H9 (cell line): ENCODE measurements around the gene UPK3A. TPM values are rescaled to one million over a fixed set of nuclear protein-coding genes. Genes with fewer than 3 reads are reported as not detected.

Source experiments
- DNase-seq: peaks from one replicate; pipeline ENCODE4 v3.0.0-alpha.2; 2017
- H2AFZ ChIP-seq: one replicate; pipeline ENCODE4 v1.6.1; 2013; ENCODE audit warnings: mild to moderate bottlenecking, low read length, control low read depth, moderate library complexity
- H2AK5ac ChIP-seq: 2 replicates; pipeline ENCODE4 v1.6.1; 2013; ENCODE audit warnings: low read length, control low read depth, mixed read lengths; ENCODE audit not compliant: insufficient read length
- H2BK120ac ChIP-seq: one replicate; pipeline ENCODE4 v1.6.1; 2013; ENCODE audit warnings: low read depth, mild to moderate bottlenecking, low read length, control low read depth, inconsistent platforms; ENCODE audit not compliant: poor library complexity, severe bottlenecking
- H2BK12ac ChIP-seq: 2 replicates; pipeline ENCODE4 v1.6.1; 2013; ENCODE audit warnings: low read length, control low read depth, mixed read lengths, low read depth; ENCODE audit not compliant: insufficient read length
- H2BK15ac ChIP-seq: 2 replicates; pipeline ENCODE4 v1.6.1; 2013; ENCODE audit warnings: low read depth, low read length, control low read depth
- H2BK20ac ChIP-seq: one replicate; pipeline ENCODE4 v1.6.1; 2013; ENCODE audit warnings: low read depth, mild to moderate bottlenecking, low read length, control low read depth, inconsistent platforms; ENCODE audit not compliant: poor library complexity, severe bottlenecking
- H2BK5ac ChIP-seq: 2 replicates; pipeline ENCODE4 v1.6.1; 2013; ENCODE audit warnings: low read length, control low read depth, mixed read lengths; ENCODE audit not compliant: insufficient read length
- H3K14ac ChIP-seq: 2 replicates; pipeline ENCODE4 v1.6.1; 2013; ENCODE audit warnings: low read length, control low read depth; ENCODE audit not compliant: insufficient read depth
- H3K18ac ChIP-seq: 2 replicates; pipeline ENCODE4 v1.6.1; 2013; ENCODE audit warnings: low read depth, mild to moderate bottlenecking, mixed read lengths, low read length, control low read depth; ENCODE audit not compliant: insufficient read length
- H3K23ac ChIP-seq: 2 replicates; pipeline ENCODE4 v1.6.1; 2013; ENCODE audit warnings: low read length, control low read depth, mixed read lengths, low read depth; ENCODE audit not compliant: insufficient read length
- H3K23me2 ChIP-seq: 2 replicates; pipeline ENCODE4 v1.6.1; 2013; ENCODE audit warnings: low read depth, mild to moderate bottlenecking, mixed read lengths, low read length, control low read depth; ENCODE audit not compliant: insufficient read length, poor library complexity, severe bottlenecking
- H3K27ac ChIP-seq: 2 replicates; pipeline ENCODE4 v1.5.1; 2013; ENCODE audit warnings: low read length, control low read depth, mixed read lengths, low read depth; ENCODE audit not compliant: insufficient read length
- H3K27me3 ChIP-seq: 2 replicates; pipeline ENCODE4 v1.6.1; 2013; ENCODE audit warnings: low read length, control low read depth, inconsistent platforms; ENCODE audit not compliant: insufficient read depth
- H3K4ac ChIP-seq: 2 replicates; pipeline ENCODE4 v1.6.1; 2013; ENCODE audit warnings: low read depth, mild to moderate bottlenecking, control low read depth, inconsistent platforms, low read length, moderate library complexity
- H3K4me1 ChIP-seq: 2 replicates; pipeline ENCODE4 v1.6.1; 2013; ENCODE audit warnings: low read length, control low read depth, inconsistent platforms; ENCODE audit not compliant: insufficient read depth
- H3K4me2 ChIP-seq: 2 replicates; pipeline ENCODE4 v1.6.1; 2013; ENCODE audit warnings: low read length, control low read depth, mixed read lengths; ENCODE audit not compliant: insufficient read length, insufficient read depth
- H3K56ac ChIP-seq: 2 replicates; pipeline ENCODE4 v1.6.1; 2013; ENCODE audit warnings: low read depth, mild to moderate bottlenecking, mixed read lengths, low read length, control low read depth; ENCODE audit not compliant: insufficient read length
- H3K79me1 ChIP-seq: 2 replicates; pipeline ENCODE4 v1.6.1; 2013; ENCODE audit warnings: low read depth, mild to moderate bottlenecking, moderate library complexity, low read length, control low read depth, inconsistent platforms; ENCODE audit not compliant: insufficient read depth, poor library complexity, severe bottlenecking
- H3K79me2 ChIP-seq: 2 replicates; pipeline ENCODE4 v1.6.1; 2013; ENCODE audit warnings: low read length, control low read depth, inconsistent platforms; ENCODE audit not compliant: insufficient read depth
- H3K9ac ChIP-seq: 2 replicates; pipeline ENCODE4 v1.6.1; 2013; ENCODE audit warnings: low read length, control low read depth, mixed read lengths; ENCODE audit not compliant: insufficient read length; ENCODE audit errors: extremely low read depth
- H3K9me3 ChIP-seq: one replicate; pipeline ENCODE4 v1.6.1; 2013; ENCODE audit warnings: low read depth, low read length, inconsistent platforms; ENCODE audit not compliant: control insufficient read depth
- H3T11ph ChIP-seq: one replicate; pipeline ENCODE4 v1.6.1; 2013; ENCODE audit warnings: mild to moderate bottlenecking, low read length, control low read depth, inconsistent platforms
- H4K20me1 ChIP-seq: one replicate; pipeline ENCODE4 v1.6.1; 2013; ENCODE audit not compliant: control insufficient read depth, insufficient read length, insufficient read depth
- H4K5ac ChIP-seq: 2 replicates; pipeline ENCODE4 v1.6.1; 2013; ENCODE audit warnings: low read depth, mild to moderate bottlenecking, mixed read lengths, low read length, control low read depth; ENCODE audit not compliant: insufficient read length
- H4K8ac ChIP-seq: replicated peaks from 2 replicates; pipeline ENCODE4 v1.6.1; 2013; ENCODE audit warnings: low read length, control low read depth, mixed read lengths, low read depth; ENCODE audit not compliant: insufficient read length
- H4K91ac ChIP-seq: 2 replicates; pipeline ENCODE4 v1.6.1; 2013; ENCODE audit warnings: low read depth, mild to moderate bottlenecking, moderate library complexity, mixed read lengths, low read length, control low read depth; ENCODE audit not compliant: insufficient read length
- H3K27ac Mint-ChIP-seq, 3 experiments: 2 replicates in 2 of 3; 3 replicates in 1 of 3; pipeline ENCODE4 v1.8.0; 2020 to 2021; ENCODE audit warnings: mixed read lengths in 3 of 3, mild to moderate bottlenecking in 1 of 3, moderate library complexity in 1 of 3
- H3K27me3 Mint-ChIP-seq: 2 replicates; pipeline ENCODE4 v1.8.0; 2021; ENCODE audit warnings: low read depth, mild to moderate bottlenecking, moderate library complexity, mixed read lengths
- H3K36me3 Mint-ChIP-seq, 3 experiments: 2 replicates in 2 of 3; 3 replicates in 1 of 3; pipeline ENCODE4 v1.8.0; 2020 to 2021; ENCODE audit warnings: low read depth in 3 of 3, mixed read lengths in 3 of 3; ENCODE audit not compliant: insufficient read depth in 1 of 3
- H3K4me1 Mint-ChIP-seq, 2 experiments: 2 replicates each; pipeline ENCODE4 v1.8.0; 2020; ENCODE audit warnings: mixed read lengths in 2 of 2
- H3K4me3 Mint-ChIP-seq, 2 experiments: 2 replicates in 1 of 2; 3 replicates in 1 of 2; pipeline ENCODE4 v1.8.0; 2020 to 2021; ENCODE audit warnings: mild to moderate bottlenecking in 2 of 2, mixed read lengths in 2 of 2, moderate library complexity in 1 of 2
- H3K9me3 Mint-ChIP-seq, 2 experiments: 2 replicates in 1 of 2; 3 replicates in 1 of 2; pipeline ENCODE4 v1.8.0; 2020; ENCODE audit warnings: mild to moderate bottlenecking in 2 of 2, mixed read lengths in 2 of 2, moderate library complexity in 1 of 2
- CTCF ChIP-seq: fragments of 200-600 bp; sonication (generic); conservative IDR thresholded peaks from 3 replicates; pipeline ENCODE4 v1.8.0; 2021; ENCODE audit warnings: antibody characterized with exemption, mild to moderate bottlenecking
- WGBS: extraction: QIAGEN DNeasy Blood & Tissue Kit; methylation state at CpG from one replicate; pipeline ENCODE4 v1.1.7; 2013; ENCODE audit warnings: missing lambda C conversion rate, low lambda C conversion rate, mixed read lengths; ENCODE audit not compliant: insufficient read length; ENCODE audit errors: extremely low coverage; 5-methylcytosine and 5-hydroxymethylcytosine counted together
- total RNA-seq: library from RNA; stranded (reverse); gene quantifications from 2 replicates; pipeline ENCODE4 v1.2.1, GENCODE V29; 2021

UPK3A gene
- total RNA-seq, 1 experiment from 2014 or later = not detected

GRCh38 chr22:45273452-45274075 lies 11.2 kb upstream of the UPK3A start:
- H3K4me2 ChIP-seq = no peak overlapping the region
- H3K79me2 ChIP-seq = no peaks in the 10 kb centered on the region
- H4K8ac ChIP-seq = no peak overlapping the region
- no peaks in the 10 kb centered on the region for H3K27me3 ChIP-seq
- no peak overlapping the region for H3K14ac ChIP-seq
- H3K79me1 ChIP-seq = no peaks in the 10 kb centered on the region
- WGBS = no CpG with 5 or more reads among the region's 15 CpGs
- H3K23ac ChIP-seq = no peak overlapping the region
- no peaks in the 10 kb centered on the region for H3K9me3 ChIP-seq
- no peak for DNase-seq
- peaks cover 8% of the 10 kb centered on the region for H3K23me2 ChIP-seq
- Mint-ChIP-seq H3K4me3 (no peak overlapping the region), H3K27ac (no peak overlapping the region), H3K36me3 (no peaks in the 10 kb centered on the region), H3K9me3 (no peaks in the 10 kb centered on the region), H3K4me1 (peaks cover 12 to 18% of the 10 kb centered on the region in 2 experiments), H3K27me3 (peaks cover 31% of the 10 kb centered on the region)
- no peak overlapping the region for H3K56ac ChIP-seq
- no peak overlapping the region for H3K9ac ChIP-seq
- no peak overlapping the region for H4K5ac ChIP-seq
- no peak overlapping the region for H3K4ac ChIP-seq
- H2BK5ac ChIP-seq = no peak overlapping the region
- no peak for TF ChIP-seq CTCF
- no peak overlapping the region for H3K18ac ChIP-seq
- no peak overlapping the region for H3K27ac ChIP-seq
- no peaks in the 10 kb centered on the region; the same call in 1 of the 2 replicates for H3K4me1 ChIP-seq
- H2BK20ac ChIP-seq = no peak overlapping the region
- no peak overlapping the region for H2BK120ac ChIP-seq
- no peaks in the 10 kb centered on the region for H4K20me1 ChIP-seq
- no peak overlapping the region for H2BK12ac ChIP-seq
- H2BK15ac ChIP-seq = no peak overlapping the region
- no peak overlapping the region for H2AK5ac ChIP-seq
- H4K91ac ChIP-seq = no peak overlapping the region
- H3T11ph ChIP-seq = no peak overlapping the region
- H2AFZ ChIP-seq = no peak overlapping the region
